Activated gamma-delta T cell treated with Interleukin-2 at 50 U/mL for 16 hours (primary cell): Measurements from ENCODE around the gene TNPO2.
"Not testable (repeated sequence)": the region's sequence is repeated elsewhere in the genome, so short reads cannot be mapped to it uniquely, and the experiment has no call there.

Experiments used
- DNase-seq: peaks from one replicate; pipeline ENCODE4 v3.0.0-alpha.2; 2020

Gene TNPO2

DNA sequence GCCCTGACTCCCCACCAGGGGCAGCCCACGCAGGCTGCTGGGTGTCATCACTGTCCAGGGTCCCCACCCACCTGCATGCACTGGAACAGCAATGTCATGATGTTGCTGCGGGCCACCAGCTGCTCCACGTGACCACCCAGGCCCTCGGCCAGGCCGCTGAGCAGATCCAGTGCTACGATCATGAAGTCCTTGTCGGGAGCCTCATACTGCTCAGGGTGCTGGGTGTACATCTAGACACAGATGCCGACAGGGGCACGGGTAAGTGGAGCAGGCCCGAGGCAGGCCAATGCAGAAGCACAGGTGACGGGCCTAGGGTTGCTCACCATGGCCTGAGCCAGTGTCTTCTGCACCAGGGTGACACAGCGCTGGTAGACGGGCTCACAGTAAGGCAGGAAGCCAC is 18.6 kb downstream of the TNPO2 start:
- DNase-seq = no peak

DNA sequence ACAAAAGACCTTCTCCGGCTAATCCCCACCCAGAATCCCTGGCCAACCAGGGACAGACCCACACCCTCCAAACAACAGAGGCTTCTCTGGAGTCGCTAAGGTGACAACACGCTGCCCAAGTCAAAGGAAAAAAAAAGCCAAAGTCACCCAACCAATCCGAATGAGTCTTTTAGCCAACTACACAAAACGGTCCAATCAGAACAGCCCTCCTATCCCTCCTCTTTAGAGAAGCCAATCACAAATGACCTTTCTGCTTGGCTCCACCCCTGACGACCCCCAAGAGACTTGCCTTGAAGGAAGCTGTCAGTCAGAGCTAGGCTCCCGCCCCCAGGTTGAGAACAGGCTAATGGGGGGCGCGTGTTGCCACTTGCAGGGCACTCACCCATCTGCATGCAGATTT is 20.7 kb downstream of the TNPO2 start:
- no peak for DNase-seq

DNA sequence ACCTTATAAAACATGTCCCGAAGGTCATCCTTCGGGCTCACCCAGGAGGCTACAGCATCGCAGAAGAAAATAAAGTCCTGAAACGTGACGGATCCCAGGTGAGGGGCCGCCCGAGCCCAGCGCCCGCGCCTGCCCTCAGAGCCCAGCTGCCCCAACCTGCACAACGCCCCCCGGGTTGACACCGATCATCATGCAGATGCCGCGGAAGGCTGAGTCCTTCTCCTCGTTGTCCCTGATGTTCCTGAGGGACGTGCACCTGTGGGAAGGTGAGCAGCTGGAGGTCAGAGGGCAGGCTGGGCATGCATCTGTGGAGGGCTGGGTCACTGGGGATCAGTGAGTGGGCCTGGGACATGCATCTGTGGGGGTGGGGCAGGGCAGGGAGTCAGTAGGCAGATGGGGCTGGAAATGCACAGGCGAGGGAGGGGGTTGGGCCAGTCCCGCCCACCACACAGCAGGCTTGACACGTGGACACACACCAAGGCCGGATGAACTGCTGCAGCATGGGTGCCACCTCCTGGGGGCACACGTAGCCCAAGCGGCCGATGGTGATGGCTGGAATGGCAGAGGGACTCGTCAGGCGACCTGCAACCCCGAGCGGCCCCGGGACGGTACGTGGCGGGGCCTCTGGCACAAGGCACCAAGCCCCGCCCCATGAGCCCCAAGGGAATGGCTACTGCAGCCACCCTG is 22.0 kb downstream of the TNPO2 start:
- no peak for DNase-seq

DNA sequence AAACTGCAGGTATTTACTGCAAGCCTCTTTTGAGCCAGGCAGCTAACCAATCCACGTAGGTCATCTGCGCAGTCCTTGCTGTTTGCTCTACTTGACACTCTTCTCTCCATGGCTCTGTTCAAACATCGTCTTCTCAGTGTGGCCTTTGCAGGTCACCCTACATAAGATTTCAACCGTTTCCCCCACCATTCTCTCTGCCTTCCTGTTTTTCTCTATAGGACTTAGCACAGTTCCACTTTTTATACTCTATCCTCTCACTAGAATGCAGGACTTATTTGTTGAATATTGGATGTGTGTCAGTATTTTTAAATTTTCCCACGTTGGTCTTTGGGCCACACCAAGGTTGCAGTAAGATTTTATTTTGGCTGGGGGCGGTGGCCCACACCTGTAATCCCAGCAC is 25.6 kb downstream of the TNPO2 start:
- DNase-seq = no peak

DNA sequence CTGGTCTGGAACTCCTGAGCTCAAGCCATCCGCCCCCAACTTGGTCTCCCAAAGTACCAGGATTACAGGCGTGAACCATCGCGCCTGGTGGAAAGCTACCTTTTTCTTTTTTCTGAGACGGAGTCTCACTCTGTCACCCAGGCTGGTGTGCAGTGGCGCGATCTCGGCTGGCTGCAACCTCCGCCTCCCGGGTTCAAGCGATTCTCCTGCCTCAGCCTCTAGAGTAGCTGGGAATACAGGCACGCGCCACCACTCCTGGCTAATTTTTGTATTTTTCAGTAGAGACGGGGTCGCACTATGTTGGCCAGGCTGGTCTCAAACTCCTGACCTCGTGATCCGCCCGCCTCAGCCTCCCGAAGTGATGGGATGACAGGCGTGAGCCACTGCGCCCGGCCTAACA is 26.3 kb downstream of the TNPO2 start:
- not testable (repeated sequence) for DNase-seq

DNA sequence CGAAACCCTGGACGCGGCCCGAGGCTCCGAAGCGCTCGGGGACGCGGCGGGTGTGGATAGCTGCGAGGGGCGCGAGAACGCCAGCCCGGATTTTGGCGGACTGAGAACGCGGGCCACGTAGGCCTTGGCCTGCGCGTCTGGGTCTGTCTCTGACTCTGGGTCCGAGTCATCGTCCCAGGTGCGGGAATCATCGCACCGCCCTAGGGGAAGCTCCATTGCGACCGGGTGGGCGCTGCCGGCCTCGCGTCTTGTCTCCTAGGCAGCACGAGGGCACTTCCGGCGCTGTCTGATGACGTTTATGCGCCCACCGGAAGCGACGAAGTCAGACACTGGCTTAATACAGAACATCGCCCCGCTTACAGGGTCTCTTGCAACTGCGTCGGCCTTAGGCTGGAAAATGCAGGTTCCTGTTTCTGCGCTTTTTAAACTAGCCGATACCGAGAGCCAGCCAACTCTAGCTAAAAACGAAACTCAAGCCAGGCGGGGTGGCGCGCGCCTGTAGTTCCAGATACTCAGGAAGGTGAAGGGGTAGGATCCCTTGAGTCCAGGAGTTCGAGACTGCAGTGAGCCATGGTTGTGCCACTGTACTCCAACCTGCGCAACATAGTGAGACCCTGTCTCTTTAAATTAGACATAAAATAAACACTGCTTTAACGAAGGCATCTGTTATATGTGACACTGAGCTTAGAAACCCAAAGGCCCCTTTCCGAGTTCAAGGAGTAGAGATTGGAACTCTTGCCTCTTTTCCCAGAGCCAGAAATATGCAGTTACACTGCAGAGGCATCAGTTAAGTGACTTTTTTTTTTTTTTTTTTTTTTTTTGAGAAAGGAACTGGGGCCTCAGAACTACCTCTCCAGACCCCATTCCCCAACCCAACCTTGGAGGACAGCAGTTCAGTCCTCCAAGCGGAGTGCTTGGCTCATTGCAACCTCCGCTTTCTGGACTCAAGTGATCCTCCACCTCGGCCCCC is 27.1 kb downstream of the TNPO2 start, which contains the start of gene FBXW9:
Gene FBXW9, minus strand, starts transcription at position 266 of the 970 bp plus-strand sequence. Its CDS starts 50 bp downstream, at position 216.
- DNase-seq = peak; percentile 98

DNA sequence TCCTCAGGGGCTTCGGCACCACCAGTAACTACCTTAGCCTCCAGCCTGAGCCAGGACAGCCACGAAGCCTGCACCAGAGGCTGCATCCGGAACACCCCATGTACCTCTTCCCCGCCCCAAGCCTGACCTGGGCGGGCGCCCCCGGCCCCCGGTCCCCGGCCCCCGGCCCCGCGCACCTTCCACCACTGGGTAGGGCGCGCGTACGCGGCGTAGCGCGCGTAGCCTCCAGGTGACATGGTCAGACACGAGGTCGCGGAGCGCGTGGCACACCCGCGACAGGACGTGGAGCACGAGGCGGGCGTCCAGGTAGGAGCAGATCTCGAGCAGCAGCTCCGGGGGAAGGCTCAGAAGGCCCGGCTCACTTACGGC is 27.8 kb downstream of the TNPO2 start:
- no peak for DNase-seq

DNA sequence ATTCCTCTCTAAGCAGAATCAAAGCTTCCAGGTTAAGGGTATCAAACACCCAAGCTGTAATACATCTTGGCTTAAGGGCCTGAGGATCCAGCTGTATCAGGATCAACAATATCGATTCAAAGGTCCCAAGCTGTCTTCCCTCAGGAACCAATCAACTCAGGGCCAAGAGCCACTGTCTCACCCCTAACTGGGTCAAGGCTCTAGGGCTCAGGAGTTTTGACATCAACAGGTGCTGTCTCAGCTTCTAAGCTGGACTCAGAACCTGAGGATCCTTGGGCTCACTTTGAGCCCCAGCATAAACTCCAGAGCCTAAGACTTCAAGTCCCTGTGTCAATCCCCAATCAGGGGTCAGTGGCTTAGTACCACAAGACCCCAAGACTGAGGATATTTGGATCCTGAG is 28.2 kb downstream of the TNPO2 start:
- no peak for DNase-seq

DNA sequence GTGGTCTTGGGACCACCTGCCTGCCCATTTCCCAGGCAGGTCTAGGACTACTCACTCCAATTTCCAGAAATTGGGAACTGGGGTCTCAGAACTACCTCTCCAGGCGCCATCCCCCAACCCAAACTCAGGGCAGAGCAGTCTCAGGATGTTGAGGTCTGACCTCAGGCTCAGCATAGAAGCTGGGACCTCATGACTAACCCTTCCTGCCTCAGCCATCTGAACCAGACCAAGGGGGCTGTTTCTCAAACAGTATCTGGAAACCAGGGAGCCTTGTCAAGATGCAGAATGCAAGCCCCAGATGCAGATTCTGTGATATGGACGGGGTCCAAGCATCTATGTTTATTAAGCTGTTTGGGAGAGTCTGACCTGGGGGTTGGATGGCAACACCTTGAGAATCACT is 28.6 kb downstream of the TNPO2 start:
- DNase-seq = no peak

DNA sequence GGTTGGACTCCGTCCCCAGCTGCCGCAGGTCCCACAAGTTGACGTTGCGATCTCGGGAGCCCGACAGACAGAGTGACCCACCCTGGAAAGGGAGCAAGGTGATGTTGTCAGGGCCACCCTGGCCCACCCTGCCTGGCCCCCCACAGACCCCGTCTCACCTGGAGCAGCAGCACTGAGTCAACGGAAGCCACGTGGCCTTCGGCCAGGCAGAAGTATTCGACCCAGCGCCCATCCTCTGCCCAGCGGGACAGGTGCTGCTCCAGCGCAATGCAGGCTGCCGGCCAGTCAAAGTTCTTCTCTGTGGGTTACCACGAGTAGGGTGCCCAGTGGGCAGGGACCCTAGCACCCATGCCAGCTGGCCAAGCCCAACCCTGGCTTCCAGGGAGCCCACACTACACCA is 29.1 kb downstream of the TNPO2 start:
- no peak for DNase-seq

DNA sequence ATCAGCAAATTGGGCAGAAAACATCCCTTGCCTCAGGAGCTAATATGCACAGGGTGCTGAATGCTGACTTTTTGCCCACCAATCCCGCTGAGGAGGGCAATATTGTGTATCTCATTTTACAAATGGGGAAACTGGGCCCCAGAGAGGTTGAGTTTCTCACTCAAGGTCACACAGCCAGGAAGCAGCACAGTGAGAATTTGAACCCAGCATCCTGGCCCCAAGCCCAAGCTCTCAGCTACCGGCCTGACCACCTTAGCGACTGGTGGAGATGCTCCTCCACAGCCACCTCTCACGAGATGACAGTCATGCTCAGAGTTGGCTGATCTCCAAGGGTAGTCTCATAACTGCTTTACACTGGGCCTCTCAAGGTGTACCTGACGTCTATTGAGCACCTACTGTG is 30.8 kb downstream of the TNPO2 start:
- DNase-seq = no peak

DNA sequence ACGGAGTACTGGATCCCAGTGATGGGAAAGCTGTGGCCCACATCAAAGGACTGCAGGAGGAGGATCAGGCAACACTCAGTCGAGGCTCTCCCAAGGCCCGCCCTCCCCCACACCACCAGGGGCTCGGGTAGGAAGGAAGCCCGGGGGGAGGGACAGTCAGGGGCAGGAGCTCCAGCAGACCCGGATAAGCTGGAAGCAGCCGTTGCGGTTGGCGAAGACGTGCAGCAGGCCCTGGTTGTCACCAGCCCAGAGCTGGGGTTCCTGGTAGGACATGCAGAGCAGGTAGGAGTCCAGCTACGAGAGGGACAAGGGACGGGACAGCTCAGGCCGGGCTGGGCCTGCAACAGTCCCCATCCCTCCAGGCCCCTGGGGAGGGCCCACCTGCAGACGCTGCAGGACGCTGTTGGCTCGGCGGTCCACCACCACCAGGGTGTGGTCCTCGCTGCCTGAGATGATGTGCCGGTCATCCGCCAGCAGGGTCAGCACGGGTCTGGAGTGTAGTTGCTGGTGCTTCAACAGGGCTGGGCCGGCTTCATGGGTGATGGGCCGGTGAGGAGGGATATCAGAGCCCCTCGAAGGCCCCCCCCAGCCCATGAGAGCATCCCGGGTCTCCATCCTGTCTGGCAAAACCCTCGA is 34.0 kb downstream of the TNPO2 start:
- no peak for DNase-seq

DNA sequence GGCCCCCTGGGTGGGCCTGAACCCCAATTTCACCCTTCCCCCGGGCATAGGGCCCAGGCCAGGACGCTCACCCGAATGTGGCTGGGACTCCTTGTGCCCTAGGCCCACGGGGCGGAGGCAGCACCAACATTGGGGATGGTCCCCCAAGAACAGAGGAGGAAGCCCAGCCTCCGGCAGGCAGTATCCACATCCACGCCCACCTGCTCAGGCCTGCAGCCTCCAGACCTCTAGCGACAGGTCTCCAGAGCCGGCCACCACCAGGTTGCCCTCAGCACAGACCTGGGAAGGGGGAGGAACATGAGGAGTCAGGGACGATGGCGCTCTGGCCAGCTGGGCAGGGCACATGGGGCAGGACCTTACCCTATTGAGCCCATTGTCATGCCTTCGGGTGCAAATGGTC is 34.7 kb downstream of the TNPO2 start:
- no peak for DNase-seq

DNA sequence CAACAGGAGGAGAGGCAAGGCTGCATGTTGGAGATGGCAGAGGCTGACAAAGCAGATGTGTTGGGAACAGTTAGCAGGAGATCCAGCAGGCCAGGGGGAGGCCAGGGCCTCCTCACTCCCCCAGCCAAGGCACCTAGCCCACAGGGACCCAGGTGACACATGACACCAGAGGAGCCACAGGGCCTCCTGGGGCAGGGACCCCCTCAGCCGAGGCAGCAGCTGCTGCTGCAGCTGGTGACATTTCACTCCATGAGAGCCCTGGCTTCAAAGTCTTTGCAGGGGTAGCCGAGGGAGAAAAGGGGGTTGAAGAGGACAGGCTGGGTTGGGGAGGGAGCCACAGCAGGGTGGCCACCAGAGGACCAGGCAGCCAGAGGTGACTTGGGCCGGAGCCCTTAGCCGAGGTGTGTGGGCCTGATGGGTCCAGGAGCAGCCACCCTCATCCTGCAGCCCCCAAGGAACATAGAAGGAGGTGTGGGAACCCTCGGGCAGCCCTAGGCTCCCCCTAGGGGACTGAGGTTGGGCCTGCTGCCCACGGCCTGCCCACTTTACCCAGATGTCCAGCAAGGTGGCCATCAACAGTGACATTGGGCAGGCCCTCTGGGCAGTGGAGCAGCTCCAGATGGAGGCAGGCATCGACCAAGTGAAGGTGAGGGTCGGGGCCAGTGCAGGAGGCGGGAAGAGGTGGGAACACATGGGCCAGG is 36.1 kb downstream of the TNPO2 start, which contains the start of gene GNG14:
Gene GNG14, plus strand, starts transcription at position 503 of the 701 bp plus-strand sequence. Its CDS starts 51 bp downstream, at position 554.
- DNase-seq = no peak

DNA sequence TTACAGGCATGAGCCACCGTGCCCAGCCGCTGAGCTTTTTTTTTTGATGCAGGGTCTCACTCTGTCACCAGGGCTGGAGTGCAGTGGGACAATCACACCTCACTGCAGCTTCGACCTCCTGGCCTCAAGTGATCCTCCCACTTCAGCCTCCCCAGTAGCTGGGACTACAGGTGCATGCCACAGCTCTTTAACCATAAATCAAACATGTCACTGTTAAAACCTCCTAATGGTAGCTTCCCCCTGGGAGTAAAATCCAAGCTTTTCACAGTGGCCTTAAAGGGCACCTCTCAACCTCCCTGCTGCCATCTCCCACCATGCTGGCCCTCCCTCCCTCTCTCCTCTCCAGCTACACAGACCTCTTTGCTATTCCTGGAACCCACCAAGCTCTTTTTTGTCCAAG is 37.9 kb downstream of the TNPO2 start:
- DNase-seq = no peak

DNA sequence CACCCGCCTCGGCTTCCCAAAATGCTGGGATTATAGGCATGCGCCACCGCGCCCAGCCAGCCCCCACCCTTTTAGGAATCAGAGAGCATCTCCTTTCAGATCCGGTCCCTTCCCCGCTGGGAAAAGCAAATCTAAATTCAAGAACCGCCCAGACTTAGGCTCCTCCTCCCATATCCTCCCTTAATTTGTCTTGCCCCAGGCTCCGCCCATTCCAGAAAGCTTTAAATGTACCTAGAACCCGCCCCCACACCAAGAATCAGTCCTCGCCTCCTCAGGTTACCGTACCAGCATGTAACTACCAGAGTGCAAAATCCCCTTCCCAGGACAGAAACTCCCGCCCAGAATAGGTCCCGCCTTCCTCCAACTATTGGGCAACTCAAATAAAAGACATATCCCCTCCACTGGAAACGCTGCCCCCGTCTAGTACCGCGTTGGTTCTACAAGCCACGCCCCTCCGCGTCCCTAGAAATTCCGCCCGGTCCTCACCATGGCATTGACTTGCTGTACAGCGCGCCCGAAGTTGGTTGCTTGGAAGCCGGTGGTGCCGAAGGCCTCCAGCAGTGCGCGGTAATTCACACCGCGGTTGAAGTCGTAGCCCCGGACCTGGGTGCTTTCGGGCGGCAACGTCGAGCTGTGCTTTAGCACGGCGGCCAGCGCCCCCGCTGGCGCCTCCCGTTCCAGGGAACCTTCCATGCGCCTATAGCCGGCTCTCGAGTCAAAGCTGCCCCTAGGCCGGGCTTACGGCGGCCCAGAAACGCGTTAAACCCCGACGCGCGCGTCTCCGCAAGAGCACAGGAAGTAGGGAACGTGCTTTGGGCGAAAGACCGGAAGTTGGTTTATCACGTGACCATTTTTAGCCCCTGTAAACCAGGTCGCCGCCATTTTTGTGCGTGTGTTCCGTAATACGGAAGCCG is 42.4 kb downstream of the TNPO2 start, which contains the start of gene DHPS:
Gene DHPS, minus strand, starts transcription at position 807 of the 914 bp plus-strand sequence. Its CDS starts 114 bp downstream, at position 693.
- DNase-seq = peak; percentile 89

DNA sequence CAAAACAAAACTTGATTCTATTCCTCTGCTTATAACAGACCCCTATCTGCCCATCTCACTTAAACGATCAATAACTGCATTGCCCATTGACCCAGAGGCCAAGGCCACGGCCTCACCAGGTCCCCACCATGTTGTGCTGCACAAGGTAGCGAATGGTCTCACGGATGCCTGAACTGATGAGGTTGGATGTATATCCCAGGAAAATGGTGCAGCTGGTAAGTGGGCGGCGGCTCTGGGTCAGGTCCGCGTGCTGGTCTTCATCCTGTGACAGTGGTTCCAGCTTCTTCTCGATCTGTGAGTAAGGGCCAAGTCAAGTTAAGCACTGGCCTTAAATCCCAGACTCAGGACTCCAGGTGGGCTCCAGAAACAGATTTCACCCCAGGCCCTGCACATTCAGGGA is 43.7 kb downstream of the TNPO2 start:
- DNase-seq = no peak

DNA sequence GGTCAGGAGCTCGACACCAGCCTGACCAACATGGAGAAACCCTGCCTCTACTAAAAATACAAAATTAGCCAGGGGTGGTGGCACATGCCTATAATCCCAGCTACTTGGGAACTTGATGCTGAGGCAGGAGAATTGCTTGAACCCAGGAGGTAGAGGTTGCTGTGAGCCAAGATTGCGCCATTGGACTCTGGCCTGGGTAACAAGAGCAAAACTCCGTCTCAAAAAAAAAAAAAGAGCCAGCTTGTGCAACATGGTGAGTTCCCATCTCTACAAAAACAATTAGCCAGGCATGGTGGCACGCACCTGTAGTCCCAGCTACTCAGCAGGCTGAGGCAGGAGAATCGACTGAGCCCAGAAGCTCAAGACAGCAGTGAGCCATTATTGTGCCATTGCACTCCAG is 45.7 kb downstream of the TNPO2 start:
- not testable (repeated sequence) for DNase-seq

DNA sequence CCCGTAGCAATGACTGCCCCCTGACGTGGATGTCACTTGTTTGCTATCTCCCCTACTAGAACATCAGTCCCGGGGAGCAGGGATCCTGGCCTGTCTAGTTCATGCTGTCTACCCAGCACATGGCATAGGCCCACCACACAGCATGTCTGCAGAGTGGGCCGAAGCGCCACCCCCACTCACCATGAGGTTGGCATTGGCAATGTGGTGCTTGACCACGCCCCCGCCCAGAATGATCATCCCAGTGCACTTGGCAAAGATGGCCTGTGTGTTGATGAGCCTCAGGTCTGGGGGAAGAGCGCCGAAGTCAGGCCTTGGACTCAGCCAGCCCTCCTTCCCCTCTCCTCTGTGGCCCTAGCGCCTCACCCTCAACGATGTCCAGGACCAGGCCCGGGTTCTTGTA is 46.8 kb downstream of the TNPO2 start:
- no peak for DNase-seq

DNA sequence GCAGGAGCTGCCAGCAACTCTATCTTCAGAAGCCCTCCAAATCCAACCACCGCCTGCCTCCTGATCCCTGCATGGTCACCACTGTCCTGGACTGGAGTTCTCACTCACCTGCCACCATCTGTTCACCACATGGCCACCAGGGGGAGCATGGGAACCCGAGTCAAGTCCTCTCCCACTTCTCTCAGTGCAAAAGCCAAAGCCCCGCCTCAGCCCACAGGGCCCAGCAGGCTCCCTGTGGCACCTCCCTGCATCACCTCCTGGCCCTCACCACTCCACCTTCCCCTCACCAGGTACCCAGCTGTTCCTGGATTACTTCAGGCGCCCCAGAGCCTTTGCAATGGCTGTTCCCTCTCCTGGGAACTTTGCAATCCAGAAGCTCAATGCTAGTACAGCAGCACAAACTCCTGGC is 47.3 kb downstream of the TNPO2 start:
- DNase-seq = peak; percentile 86

DNA sequence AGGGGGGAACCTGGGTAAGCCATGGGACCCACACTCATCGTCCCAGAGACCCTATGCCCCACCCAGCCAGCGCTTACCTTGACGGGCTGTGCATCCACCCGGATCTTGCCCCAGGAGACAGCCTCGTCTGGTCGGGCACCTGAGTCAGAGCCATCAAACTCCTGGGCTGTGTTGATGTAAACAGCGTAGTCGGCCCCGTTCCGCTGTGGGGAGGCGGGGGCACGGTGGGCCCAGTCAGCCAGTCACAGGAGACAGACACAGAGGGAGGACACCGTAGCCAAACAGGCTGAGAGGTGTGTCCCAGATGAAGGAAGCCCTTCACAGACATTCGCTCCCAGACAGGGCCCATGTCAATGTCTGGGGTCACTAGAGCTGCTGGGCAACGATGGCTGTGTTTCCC is 47.8 kb downstream of the TNPO2 start:
- no peak for DNase-seq

DNA sequence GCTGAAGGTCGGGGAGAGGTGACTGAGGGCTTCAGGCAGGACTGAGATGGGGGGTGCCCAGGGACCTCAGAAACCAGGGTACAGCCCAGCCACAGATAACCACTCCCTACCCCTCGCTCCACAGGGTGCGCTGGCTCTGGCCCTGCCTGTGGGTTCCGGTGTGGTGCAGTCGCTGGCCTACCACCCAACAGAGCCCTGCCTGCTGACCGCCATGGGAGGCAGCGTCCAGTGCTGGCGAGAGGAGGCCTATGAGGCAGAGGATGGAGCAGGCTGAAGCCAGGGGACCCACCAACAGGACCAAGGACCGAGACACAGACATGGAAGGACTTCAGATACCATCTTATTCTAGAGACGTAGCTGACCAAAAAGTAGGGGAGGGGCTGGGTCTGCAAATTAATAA is 48.3 kb downstream of the TNPO2 start:
- no peak for DNase-seq
